Heart right ventricle (tissue), 16 donors: ENCODE measurements around the gene TSPAN7. TPM values are rescaled to one million over a fixed set of nuclear protein-coding genes. Genes with fewer than 3 reads are reported as not detected.
A peak's percentile ranks its signal among the peaks of the same experiment; 100 is the strongest.

ENCODE experiments used
- ATAC-seq, 8 donors: fragments of 200-7000 bp; cut with Tn5 transposase; one replicate each; pipeline ENCODE4 v1.9.1; 2020; ENCODE audit warnings: mild to moderate bottlenecking in 8 of 8, moderate library complexity in 8 of 8, moderate number of reproducible peaks in 1 of 8
- DNase-seq, 2 donors: peaks; one replicate each; pipeline ENCODE4 v3.0.0-alpha.2; 2020
- H3K27ac ChIP-seq, 10 donors: fragments of 200-600 bp; sonication (generic) in 2 of 10; one replicate each; pipeline versions ENCODE4 v1.5.0 to v1.8.0; 2020 to 2022; ENCODE audit warnings: mild to moderate bottlenecking in 3 of 10
- H3K27me3 ChIP-seq, 7 donors: fragments of 200-600 bp; one replicate each; pipeline ENCODE4 v1.8.0; 2021 to 2022; ENCODE audit warnings: mild to moderate bottlenecking in 2 of 7
- H3K36me3 ChIP-seq, 9 donors: fragments of 200-600 bp; sonication (generic) in 1 of 9; one replicate each; pipeline versions ENCODE4 v1.5.0 to v1.8.0; 2020 to 2022; ENCODE audit warnings: mild to moderate bottlenecking in 2 of 9
- H3K4me1 ChIP-seq, 9 donors: fragments of 200-600 bp; sonication (generic) in 1 of 9; one replicate each; pipeline versions ENCODE4 v1.5.0 to v1.8.0; 2020 to 2022; ENCODE audit warnings: mild to moderate bottlenecking in 4 of 9
- H3K4me3 ChIP-seq, 10 donors: fragments of 200-600 bp; sonication (generic) in 2 of 10; one replicate each; pipeline versions ENCODE4 v1.5.0 to v1.8.0; 2020 to 2022; ENCODE audit warnings: mild to moderate bottlenecking in 7 of 10, moderate library complexity in 2 of 10
- H3K9me3 ChIP-seq, 11 donors: fragments of 200-600 bp in 10 of 11; sonication (generic) in 2 of 11; one replicate each; pipeline versions ENCODE4 v1.5.0 to v1.8.0; 2013 to 2022; ENCODE audit warnings: mild to moderate bottlenecking in 2 of 11, control low read depth in 1 of 11, moderate library complexity in 1 of 11
- CTCF ChIP-seq, 9 donors: fragments of 200-600 bp; sonication (generic) in 2 of 9; IDR thresholded peaks; one replicate each; pipeline versions ENCODE4 v1.5.0 to v1.8.0; 2021 to 2022; ENCODE audit warnings: antibody characterized with exemption in 9 of 9, mild to moderate bottlenecking in 5 of 9, moderate library complexity in 1 of 9
- WGBS, 2 donors: extraction: QIAGEN DNeasy Blood & Tissue Kit; methylation state at CpG; one replicate each; pipeline ENCODE4 v1.1.7; 2013; ENCODE audit warnings: inconsistent platforms in 1 of 2; 5-methylcytosine and 5-hydroxymethylcytosine counted together
- intact Hi-C, 10 donors: fragments of 100-400 bp; cut with DNase I; formaldehyde crosslinking; loops; one replicate each; pipeline versions ENCODE4 v1.11.1 to v1.14.2; 2022
- polyA plus RNA-seq, 2 donors: library from polyadenylated mRNA; stranded (reverse); fragments of 200-250 nt; gene quantifications; one replicate each; pipeline ENCODE4 v1.2.3, GENCODE V29; 2013
- total RNA-seq, 10 donors: library from RNA; stranded (reverse); fragmentation: NEBNext Ultra II Directional in 3 of 10; extraction: Animal tissue kit (Norgen Biotek cat#: 25700) in 3 of 10; gene quantifications; one replicate each; pipeline versions ENCODE4 v1.2.1 to v1.2.4, GENCODE V29; 2021 to 2023
- donor health status: Arrhythmogenic right ventricular cardiomyopathy.
- donor health status: ischemic (EF 13 %, LVEDD 7.1; RV severe dilation, severe dysfunction).
- donor health status: healthy with polysubstance abuse.
- donor health status: DM: no; HTN: yes; CAD: no.
- donor health status: DM: no; HTN: no; CAD: no.
- donor health status: ischemic (EF 25% LVEDD 6.9; RV normal size, moderate dysfunction).
- donor health status: ischemic (EF 25% LVEDD 5.7; RV mildly dilated, moderate dysfunction).
- donor health status: healthy.
- donor health status: DM: yes; HTN: yes; CAD: no.
- donor health status: Ischemic cardiomyopathy.
- donor health status: ischemic (EF 35%, LVEDD 5.7; RV mildly dilated, moderate dysfunction).
- donor health status: nonischemic (EF 11% LVEDD 7.7; RV severe dilation, severe dysfunction).
- donor health status: DM: yes; HTN: yes; CAD: no.
- donor health status: PGD.
- donor health status: ischemic (EF 29% LVEDD 5.4; RV normal size, mild dysfunction).
- donor health status: nonischemic (EF 23%, LVEDD 6.1; RV moderate dilation, normal function).

The TSPAN7 gene
- total and polyA plus RNA-seq, 12 donors, result 11.1 to 49.3 (median 21.0) TPM

DNA sequence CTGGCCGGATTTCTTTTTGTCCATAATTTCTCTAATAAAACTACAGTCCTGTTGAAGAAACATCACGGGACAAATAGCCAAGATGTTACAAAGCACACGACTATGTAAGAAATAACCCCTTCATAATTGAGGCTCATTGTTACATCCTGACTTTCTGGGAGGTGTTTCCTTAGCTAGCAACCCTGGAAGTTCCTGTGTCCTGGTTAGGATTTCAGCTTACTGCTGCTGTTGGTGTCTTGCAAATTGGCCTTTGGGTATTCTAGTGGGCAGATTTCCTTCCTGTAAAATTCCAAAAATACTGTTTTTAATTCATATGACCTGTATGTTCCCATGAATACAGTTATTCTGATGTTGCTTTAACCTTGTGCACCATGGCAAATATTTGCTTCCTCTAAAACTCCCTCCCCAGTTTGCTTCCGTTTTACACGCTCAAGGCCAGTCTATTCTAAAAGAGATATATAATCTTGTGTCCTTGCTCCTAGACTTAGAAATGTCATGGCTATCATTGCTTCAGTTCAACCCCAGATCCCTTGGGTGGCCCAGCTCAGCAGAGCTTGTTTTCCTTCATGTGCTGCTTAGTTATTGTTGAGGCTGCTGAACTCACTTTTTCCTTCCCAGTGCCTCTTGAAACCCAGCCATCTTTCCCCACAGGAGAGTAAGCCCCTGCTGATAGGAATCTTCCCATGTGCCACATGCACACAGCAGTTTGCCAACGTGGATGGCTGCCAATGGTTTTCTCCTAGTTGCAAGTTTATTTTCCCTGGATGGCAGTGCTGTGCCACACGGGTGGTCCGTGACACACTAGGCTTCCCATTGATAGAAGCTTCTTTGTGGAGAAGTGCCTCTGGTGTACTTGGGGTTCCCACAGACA is 75.8 kb downstream of the TSPAN7 start:
- no peak for DNase-seq
- intact Hi-C loops, result no loop called here
- Histone ChIP-seq H3K27me3 (peaks cover 0 to 30% (median 0%) of the 10 kb centered on the region in 7 donors), H3K36me3 (no peaks in the 10 kb centered on the region), H3K9me3 (no peaks in the 10 kb centered on the region), H3K27ac (peak overlapping the region in 6 of 10 donors; percentile 39 to 71 (median 52)), H3K4me3 (no peak overlapping the region), H3K4me1 (peaks cover 0 to 22% (median 0%) of the 10 kb centered on the region in 9 donors)
- peak in 5 of 8 donors; percentile 22 to 46 (median 39) for ATAC-seq
- WGBS, 2 donors, result 44 to 62% methylated on average over 8 of the region's 8 CpGs
- no peak for TF ChIP-seq CTCF (IDR thresholded peaks at IDR 0.05)

GRCh38 chrX:38638952-38639529 is 77.7 kb downstream of the TSPAN7 start:
- no peaks in the 10 kb centered on the region for H3K9me3 ChIP-seq
- ATAC-seq (no peak), DNase-seq (no peak)
- peaks cover 0 to 25% (median 0%) of the 10 kb centered on the region in 7 donors for H3K27me3 ChIP-seq
- no peak for TF ChIP-seq CTCF (IDR thresholded peaks at IDR 0.05)
- WGBS, 2 donors, result 80 to 86% methylated on average over 5 of the region's 5 CpGs
- H3K4me1 ChIP-seq, result peaks cover 0 to 22% (median 0%) of the 10 kb centered on the region in 9 donors
- H3K4me3 ChIP-seq, result no peak overlapping the region
- no peaks in the 10 kb centered on the region for H3K36me3 ChIP-seq
- no peak overlapping the region for H3K27ac ChIP-seq
- intact Hi-C loops, result no loop called here

DNA sequence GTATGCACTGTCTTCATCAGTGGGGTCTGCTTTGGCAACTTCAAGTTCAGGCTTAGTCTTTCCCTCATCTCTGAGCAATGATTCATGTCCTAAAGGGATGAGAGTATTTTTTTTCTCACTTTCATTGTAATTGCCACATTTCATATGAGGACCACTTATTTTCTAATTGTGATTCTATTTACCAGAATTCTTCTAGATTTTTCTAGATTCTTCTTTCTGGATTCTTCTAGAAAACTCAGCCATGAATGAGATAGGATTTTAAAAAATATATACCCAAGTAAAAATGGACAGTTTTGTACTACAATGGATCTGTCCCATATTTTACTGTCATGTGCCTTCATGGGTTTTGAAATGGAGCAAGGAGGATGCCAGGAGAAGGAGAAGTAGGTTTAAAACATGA is 78.4 kb downstream of the TSPAN7 start:
- ATAC-seq (no peak), DNase-seq (no peak)
- H3K27me3 ChIP-seq, result peaks cover 0 to 26% (median 0%) of the 10 kb centered on the region in 7 donors
- H3K36me3 ChIP-seq, result no peaks in the 10 kb centered on the region
- TF ChIP-seq CTCF (IDR thresholded peaks at IDR 0.05), result no peak
- H3K4me1 ChIP-seq, result peaks cover 0 to 16% (median 0%) of the 10 kb centered on the region in 9 donors
- no peaks in the 10 kb centered on the region for H3K9me3 ChIP-seq
- H3K27ac ChIP-seq, result no peak overlapping the region
- no peak overlapping the region for H3K4me3 ChIP-seq
- intact Hi-C loops, result loop anchor here in 2 of 10 donors (10.0 kb wide), 2 partner anchors 75 to 305 kb away; partner anchors contain the start of gene TSPAN7 (in 1 of the 2)

- TF ChIP-seq CTCF (IDR thresholded peaks at IDR 0.05), result no peak
- intact Hi-C loops, result loop anchor here in 2 of 10 donors (10.0 kb wide), 2 partner anchors 76 to 306 kb away; partner anchors contain the start of gene TSPAN7 (in 1 of the 2)
- Histone ChIP-seq H3K27me3 (peaks cover 0 to 32% (median 0%) of the 10 kb centered on the region in 7 donors), H3K36me3 (no peaks in the 10 kb centered on the region), H3K4me1 (peaks cover 0 to 13% (median 0%) of the 10 kb centered on the region in 9 donors), H3K4me3 (no peak overlapping the region), H3K27ac (no peak overlapping the region), H3K9me3 (no peaks in the 10 kb centered on the region)
- WGBS, 2 donors, result 73 to 74% methylated on average over 5 of the region's 5 CpGs
- no peak for DNase-seq
- ATAC-seq, result no peak
These were observed 79.9 kb downstream of the TSPAN7 start for GRCh38 chrX:38641197-38641596.
